GM19468 (cell line): ENCODE measurements around the gene NKX3-2.

Source experiments
- ATAC-seq: cut with Tn5 transposase; IDR thresholded peaks from one replicate; pipeline ENCODE4 v1.9.1; 2021; ENCODE audit warnings: mild to moderate bottlenecking, moderate library complexity, moderate number of reproducible peaks; ENCODE audit not compliant: unreplicated experiment; ENCODE audit errors: extremely low read depth

The NKX3-2 gene

DNA sequence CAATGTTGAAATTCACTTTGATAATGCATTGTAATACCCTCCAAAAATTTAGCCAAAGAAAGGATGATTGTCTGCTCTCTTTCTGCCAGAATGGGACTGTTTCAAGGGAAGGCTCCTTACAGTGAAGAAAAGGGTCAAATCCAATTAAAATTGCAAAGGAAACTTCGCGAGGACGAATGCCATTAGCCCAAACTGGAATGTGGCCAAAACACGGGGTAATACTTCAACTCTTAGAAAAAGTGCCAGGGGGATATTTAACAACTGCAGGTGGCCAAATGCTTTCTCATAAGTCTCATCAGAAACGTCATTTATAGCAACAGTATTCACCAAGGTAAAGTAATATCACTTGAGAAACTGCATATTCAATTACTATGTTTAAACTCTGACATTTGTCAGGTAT lies 29.0 kb downstream of the NKX3-2 start:
- ATAC-seq, result no peak

- no peak for ATAC-seq
These were observed 29.6 kb downstream of the NKX3-2 start for GRCh38 chr4:13514722-13515121.

DNA sequence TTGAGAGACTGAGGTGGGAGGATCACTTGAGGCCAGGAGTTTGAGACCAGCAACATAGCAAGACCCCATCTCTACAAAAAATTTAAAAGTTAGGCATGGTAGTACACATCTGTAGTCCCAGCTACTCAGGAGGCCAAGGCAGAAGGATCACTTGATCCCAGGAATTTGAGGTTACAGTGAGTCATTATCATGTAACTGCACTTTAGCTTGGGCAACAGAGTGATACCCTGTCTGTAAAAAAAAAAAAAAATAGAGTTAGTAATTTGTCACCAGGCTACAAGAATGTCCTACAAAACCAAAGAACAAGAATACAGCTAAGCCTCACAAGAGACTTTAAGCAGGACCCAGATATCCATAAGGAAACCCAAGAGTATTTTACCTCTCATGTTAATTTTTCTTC lies 33.2 kb downstream of the NKX3-2 start:
- ATAC-seq, result no peak

- no peak for ATAC-seq
These were observed 34.9 kb downstream of the NKX3-2 start for GRCh38 chr4:13509442-13509841.

DNA sequence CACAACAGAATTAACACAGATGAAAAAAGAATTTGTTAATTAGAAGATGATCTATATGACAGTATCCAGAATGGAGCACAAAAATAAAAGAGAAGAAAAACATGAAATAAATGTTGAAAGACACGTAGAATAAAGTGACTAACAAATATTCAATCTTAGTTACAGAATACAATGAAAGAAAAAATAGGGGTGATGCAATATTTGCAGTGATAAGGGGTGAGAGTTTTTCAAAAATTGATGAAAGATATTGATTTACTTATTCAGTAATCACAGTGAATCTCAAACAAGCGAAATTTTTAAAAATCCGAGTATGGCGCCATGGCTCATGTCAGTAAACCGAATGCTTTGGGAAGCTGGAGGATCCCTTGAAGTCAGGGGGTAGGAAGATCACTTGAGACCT lies 39.9 kb downstream of the NKX3-2 start:
- no peak for ATAC-seq

GRCh38 chr4:13498469-13498868 lies 45.8 kb downstream of the NKX3-2 start:
- no peak for ATAC-seq

- no peak for ATAC-seq
These were observed 47.7 kb downstream of the NKX3-2 start for GRCh38 chr4:13496605-13497004.

- ATAC-seq, result no peak
These were observed 48.6 kb downstream of the NKX3-2 start for GRCh38 chr4:13495753-13496152.

- no peak for ATAC-seq
These were observed 50.5 kb downstream of the NKX3-2 start for GRCh38 chr4:13493793-13494192.

GRCh38 chr4:13492747-13493146 lies 51.6 kb downstream of the NKX3-2 start:
- no peak for ATAC-seq
